Activated T-helper 9 cell treated with anti-CD3 and anti-CD28 coated beads, Interleukin-2, amount 50 U/mL, for 16 hours (primary cell): Measurements from ENCODE around the gene GCC1.
"Not testable (repeated sequence)": the region's sequence is repeated elsewhere in the genome, so short reads cannot be mapped to it uniquely, and the experiment has no call there.

Experiments
- DNase-seq: peaks from one replicate; pipeline ENCODE4 v3.0.0-alpha.2; 2020; ENCODE audit warnings: low read depth

Gene GCC1

DNA sequence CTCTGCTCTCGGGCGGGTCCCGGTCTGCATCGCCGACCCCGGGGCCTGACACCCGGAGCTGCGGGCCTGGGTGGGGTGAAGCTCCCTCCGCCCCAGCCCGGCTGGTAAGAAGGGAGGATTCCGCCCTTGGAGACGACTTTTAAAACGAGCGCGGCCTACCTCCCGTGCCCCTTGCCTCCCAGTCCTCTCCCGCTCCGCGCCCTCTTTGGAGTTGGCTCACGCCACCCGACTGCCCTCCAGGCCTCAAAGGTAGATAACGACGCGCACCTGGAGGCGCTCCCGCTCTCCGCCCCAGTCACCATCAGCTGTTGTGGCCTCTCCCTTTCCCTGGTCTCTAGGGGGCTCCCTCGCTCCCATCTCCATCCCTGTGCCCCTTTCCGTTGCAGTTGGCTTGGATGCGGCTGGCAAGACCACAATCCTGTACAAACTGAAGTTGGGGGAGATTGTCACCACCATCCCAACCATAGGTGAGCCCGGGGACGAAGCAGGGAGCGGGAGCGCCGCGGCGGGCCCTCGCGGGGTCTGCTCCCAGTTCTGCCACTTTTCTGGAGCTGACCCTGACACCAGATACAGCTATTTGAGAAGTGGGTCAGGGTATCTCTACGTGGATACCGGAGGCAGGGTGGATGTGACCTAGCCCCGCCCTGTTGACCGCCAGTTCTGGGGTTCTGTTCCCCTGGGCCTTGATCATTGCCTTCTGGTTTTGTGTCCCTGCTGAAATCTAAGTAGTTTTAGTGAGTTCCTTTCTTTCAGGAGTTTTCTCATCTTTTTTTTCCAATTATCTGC is 3.5 kb upstream of the GCC1 start:
- peak; percentile 15 for DNase-seq

DNA sequence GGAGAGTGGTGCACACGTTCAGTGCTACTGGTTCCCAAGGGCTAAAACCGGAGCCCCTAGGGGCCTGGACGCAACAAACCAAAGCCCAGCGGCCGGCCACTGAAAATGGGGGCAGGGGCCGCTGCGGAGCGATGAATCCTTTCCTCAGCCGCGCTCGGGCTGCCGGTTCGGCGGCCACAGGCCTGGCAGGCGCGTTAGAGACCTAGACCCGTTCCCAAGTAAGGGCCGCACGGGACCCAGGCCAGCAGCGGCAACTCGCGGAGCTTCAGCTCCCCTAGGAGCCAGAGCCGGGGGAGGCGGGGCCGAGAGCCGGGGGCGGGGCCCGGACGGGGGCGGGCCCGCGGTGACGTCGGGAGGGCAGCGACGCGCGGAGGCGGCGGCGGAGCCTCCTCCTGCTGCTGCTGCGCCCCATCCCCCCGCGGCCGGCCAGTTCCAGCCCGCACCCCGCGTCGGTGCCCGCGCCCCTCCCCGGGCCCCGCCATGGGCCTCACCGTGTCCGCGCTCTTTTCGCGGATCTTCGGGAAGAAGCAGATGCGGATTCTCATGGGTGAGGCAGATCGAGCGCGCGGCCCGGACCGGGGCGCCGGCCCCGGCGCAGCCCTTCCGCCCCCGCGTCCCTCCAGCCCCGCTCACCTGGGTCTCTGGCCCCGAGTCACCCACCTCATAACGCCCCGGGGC is 2.8 kb upstream of the GCC1 start, which contains the start of gene ARF5:
Gene ARF5 (plus strand): TSS at position 393 of the 678 bp plus-strand sequence. CDS start 88 bp downstream, at position 481.
- peak; percentile 85 for DNase-seq

DNA sequence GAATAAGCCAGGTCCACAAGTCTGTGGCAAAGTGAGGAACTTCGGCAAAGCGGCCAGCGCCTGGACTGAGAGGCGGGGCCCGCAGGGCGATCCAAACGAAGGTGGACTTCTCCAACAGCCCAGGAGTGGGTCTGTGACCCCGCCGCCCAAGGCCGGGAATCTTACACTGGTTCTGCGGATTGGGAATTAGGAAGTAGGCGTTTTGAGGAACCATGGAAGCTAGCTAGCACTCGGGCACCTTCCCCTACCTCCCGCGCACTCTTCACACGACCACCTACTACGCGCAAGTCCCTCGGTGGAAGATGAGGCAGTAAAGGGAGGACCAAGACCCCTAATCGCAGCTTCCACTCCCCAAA is 2.2 kb upstream of the GCC1 start:
- no peak for DNase-seq

DNA sequence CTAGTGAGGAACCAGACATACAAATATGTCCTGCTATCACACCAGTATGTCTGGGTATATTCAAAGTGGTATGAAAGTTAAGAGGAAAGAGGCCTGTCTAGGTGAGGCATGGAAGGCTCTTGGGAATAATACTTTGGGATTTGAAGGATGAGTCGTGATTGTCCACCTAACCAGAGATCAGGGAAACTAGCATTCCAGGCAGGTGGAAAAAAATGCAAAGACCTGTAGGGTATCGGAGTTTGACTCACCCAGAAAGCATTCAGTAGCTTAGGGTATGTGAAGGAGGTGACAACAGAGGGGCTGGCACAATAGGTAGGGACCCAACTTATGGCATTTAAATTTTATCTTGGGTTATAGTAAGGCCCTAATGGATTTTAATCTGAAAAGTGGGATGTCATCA is 950 bp upstream of the GCC1 start:
- DNase-seq, result no peak

DNA sequence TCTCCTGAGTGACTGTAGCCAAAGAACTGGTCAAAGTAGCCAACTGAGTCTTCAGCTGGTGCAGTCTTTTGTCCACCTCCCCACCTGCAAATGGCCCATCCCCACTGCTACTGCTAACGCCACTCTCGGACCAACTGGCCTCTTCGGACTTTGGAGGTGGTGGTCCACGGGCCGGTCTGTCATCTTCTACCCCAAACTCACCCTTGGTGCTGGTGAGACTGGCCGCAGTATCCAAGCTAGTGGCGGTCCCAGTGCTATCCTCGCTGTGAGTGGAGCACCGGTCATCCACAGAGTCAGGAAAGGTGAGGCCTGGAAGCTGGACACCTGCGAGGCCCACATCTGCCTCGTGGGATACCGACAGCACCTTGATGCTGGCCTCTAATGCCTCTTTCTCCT is 750 bp downstream of the GCC1 start:
- no peak for DNase-seq

DNA sequence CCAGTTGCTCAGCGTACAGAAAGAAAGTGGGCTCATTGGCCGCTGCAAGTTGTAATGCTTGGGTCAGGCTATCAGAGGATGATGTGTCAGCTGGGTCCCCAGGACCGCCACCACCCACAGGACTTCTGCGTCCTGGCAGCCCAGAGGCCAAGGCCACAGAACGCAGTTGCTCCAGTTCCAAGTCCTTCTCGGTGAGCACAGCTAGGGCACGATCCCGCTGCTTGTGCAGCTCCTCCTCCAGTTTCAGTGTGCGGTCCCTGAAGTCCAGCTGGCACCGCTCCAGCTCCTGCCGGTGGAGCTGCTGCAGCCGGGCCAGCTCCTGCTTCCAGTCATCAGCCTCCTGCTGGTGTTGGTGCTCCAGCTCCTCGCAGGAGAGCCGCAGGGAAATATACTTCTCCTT is 3.0 kb downstream of the GCC1 start:
- DNase-seq, result no peak

DNA sequence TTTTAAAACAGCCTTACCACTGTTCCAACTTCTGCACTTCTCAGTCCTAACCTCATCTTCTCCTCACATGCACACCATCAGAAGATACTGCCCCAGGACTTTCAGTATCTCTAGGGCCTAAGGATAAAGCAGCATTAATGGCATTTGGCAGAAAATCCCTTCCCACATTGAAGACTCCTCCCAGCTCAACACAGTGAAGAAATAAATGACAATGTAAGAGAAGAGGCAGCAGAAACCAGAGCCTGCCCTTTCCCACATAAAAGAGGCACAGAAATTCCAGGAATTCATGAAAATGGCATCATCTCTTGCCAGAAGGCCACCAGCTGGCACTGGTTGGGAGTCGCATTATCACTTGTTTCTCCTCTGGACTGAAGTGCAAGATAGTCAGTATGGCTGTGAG is 3.7 kb downstream of the GCC1 start:
- DNase-seq, result no peak

DNA sequence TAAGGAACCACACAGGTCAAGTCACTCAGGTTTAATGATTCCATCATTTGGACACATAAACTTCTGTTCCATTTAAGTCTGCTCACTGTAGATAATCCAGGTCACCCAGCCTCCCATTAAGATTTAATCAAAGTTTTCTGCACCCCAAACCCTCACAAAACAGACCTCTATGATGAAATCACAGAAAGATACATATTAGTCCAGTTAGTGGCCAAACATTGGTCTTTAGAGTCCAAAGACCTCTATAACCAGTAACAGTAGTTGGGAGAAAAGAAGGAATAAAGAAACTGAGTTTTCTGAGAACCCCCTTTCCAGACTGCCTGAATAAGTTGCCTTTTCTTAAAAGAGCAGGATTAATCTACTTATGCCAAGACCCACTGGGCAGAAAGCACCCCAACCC is 4.8 kb downstream of the GCC1 start:
- no peak for DNase-seq

DNA sequence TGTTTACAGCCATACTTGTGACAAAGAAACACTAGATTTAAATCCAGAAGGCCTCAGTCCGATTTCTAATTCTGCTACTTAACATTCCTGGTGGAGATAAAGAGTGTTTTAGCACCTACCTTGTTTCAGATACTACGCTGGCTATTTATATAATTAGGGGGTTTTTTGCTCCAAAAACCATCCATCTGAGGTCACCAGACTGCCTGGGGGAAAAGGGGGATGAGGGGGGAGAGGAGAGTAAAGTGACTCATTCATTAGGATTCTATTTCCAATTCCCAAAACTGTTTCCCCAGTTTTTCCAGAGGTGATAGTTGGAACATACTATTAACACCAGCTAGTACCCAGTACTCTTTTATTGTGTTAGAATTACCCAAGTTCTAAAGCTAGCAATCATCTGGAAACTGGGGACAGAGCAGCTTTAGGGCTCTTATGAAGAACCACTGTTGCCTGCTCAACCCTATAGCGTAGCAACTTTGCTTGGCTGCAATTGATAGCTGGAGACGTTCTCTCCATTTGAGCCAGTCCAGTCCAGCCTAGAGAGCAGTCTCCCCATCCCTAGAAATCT is 6.6 kb downstream of the GCC1 start:
- DNase-seq, result no peak

DNA sequence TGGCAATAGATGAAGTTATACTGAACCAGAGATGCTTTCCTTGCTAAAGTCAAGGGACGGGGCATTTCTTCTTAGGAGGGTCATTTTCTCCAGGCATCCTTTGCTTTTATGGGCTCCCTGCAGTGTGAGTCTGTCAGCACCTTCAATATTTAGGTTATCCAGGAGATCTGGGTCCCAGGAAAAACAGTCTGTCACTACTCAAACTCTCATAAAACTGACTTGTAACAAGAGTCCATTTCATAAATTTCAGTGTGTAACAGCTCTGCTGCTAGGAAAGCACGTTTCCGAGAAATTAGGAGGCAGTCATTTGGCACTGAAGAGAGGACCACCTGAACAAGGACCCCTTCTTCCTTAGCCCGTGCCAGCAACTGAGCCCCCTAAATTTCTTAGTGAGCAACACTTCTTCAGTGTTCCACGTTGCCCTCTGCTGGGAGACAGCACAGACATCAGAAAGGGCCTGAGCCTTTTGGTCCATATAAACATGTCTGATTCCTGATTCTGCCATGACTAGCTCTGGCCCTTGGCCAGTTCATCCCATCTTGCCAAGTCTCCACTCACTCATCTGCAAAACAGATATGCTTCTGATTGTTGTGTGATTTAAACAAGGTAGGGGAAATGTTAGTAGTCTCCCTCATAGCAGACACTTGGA is 7.2 kb downstream of the GCC1 start:
- DNase-seq, result no peak

DNA sequence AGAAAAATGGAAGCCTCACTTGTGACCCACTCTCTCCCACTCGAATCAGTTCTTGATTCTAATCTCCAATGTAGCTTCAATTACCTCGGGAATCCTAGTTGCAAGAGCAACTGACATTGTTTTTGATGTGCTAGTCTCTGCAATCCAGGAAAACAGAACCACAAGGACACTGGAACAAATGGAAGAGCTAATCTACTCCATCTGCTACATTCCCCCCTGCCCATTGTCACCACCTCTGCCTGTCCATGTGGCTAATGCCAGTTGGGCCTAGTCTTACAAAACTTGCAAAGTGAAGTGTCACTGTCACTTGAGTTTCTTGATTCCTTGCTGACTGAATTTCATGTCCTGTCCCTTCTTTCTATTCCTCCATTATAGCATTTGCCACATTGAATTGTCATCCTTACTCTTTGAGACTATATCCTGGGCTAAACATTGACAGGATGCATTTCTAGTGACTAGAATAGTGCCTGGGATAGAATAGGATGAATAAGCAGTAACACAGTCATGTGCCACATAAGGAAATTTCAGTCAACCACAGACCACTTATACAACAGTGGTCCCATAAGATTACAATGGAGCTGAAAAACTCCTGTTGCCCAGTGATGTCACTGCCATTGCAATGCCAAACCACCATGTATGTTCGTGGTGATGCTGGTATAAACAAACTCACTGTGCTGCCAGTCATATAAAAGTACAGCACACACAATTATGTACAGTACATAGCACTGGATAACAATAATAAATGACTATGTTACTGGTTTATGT is 13.5 kb downstream of the GCC1 start:
- no peak for DNase-seq

DNA sequence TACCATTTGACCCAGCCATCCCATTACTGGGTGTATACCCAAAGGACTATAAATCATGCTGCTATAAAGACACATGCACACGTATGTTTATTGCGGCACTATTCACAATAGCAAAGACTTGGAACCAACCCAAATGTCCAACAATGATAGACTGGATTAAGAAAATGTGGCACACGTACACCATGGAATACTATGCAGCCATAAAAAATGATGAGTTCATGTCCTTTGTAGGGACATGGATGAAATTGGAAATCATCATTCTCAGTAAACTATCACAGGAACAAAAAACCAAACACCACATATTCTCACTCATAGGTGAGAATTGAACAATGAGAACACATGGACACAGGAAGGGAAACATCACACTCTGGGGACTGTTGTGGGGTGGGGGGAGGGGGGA is 17.4 kb downstream of the GCC1 start:
- DNase-seq, result not testable (repeated sequence)

DNA sequence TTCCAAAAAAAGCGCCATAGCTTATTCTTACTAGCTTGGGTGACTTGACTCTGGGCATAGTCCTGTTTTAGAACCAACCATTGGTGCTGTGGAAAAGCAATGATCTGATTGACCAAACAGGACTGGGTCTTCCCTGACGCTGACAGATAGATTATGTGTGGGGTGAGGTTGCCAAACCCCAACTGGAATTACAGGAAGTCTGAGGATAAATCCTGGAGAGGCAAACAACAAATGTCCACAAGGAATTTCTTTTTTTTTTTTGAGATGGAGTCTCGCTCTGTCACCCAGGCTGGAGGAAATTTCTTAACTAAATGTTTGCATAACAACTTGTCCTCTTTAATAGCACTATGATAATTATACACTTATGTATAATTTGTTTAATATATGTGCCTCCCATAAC is 19.2 kb downstream of the GCC1 start:
- no peak for DNase-seq

DNA sequence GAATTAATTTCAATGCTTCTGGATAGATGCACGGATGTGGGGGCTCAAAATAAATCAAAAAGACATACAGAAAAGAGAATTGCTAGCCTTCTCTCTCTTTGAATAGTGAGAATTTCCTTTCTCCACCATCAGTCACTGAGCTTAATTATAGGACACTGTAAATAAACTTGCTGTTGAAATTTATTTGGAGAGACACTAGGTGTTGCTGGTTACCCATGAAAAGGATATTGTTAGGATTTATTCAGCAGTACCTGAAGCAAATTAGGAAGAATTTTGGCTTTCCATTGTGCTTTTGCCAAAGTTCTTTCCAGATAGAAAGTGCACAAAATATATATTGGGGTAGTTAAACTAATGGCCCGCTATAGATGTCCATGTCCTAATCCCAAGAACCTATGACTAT is 27.6 kb downstream of the GCC1 start:
- no peak for DNase-seq

DNA sequence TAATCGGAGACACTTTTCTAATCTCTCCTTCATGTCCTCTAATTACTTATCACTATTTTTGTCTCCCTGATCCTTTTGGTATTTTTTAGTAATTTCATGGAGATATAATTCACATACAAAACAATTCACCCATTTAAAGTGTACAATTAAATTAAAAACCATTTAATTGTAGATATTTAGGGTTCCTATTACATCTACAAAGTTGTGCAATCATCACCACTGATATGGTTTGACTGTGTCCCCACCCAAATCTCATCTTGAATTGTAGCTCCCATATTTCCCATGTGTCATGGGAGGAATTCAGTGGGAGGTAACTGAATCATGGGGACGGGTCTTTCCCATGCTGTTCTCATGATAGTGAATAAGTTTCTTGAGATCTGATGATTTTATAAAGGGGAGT is 29.0 kb downstream of the GCC1 start:
- no peak for DNase-seq

DNA sequence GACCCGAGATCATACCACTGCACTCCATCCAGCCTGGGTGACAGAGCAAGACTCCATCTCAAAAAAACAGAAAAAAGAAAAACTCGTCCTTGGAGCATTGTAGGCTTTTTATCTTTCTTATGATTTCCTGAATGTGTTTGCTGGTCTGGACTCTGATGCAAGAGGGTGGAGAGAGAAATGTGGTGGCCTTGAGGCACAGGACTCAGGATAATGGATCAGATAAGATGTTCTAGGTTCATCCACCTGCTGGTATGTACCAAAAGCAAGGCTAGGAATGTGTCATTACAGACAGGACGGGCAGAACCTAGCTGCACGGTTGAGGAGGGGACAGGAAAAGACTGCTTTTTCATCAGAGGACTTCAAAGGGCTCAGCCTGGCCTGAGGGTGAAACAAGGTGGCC is 33.5 kb downstream of the GCC1 start:
- DNase-seq, result no peak

DNA sequence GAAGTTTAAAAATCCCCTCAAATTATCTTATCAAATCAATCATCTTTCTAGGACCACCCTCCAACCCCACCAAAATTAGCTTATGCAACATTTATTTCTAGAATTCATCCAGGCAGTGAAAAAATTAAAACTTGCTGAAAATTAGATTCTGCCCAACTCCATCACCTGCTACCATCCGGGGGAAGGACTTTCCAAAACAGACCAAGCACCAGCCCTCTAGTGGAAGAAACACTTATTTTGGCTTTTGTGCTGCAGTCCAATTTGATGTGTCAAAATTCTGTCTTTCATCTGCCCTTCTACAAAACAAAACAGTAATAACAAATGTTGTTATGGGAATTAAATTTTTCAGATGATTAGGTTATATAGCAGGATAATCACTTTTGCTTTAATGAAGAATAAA is 35.1 kb downstream of the GCC1 start:
- DNase-seq, result no peak

DNA sequence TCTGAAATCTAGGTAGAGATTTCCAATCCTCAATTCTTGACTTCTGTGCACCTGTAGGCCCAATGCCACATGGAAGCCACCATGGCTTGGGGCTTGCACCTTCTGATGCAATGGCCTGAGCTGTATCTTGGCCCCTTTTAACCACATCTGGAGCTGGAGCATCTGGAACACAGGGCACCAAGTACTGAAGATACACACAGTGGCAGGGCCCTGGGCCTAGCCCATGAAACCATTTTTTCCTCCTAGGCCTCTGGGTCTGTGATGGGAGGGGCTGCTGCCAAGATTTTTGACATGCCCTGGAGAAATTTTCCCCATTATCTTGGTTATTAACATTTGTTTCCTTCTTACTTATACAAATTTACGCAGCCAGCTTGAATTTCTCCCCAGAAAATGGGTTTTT is 39.1 kb downstream of the GCC1 start:
- no peak for DNase-seq

DNA sequence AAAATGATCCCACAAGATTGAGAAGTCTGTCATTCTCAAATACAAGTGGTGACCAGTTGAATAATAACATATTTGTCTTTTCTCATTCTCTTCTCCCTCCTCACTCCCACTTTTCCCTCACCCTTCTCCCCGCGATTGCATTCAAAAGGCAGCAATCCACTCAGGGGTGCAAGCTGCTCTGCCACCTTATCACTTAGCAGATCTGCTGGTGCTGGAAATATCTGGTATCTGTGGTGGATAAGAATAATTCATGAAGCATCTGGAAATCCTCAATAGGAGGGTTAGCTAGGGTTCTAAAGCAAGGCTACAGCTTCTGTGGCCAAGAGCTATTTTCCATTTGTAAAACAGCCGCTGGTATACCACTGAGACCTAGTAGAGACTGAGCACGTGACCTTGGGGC is 43.8 kb downstream of the GCC1 start:
- no peak for DNase-seq

DNA sequence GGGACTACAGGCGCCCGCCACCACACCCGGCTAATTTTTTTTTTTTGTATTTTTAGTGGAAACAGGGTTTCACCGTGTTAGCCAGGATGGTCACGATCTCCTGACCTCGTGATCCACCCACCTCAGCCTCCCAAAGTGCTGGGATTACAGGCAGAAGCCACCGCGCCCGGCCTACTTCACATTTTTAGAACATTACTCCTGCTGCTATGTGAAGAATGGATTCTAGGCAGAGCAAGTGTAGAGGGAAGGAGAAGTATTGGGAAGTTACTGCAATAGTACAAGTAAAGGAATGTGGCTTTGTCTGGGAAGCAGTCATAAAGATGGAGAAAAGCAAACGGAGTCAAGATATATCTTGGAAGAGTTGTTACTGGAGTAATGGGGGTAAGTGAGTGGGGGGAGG is 44.9 kb downstream of the GCC1 start:
- not testable (repeated sequence) for DNase-seq

DNA sequence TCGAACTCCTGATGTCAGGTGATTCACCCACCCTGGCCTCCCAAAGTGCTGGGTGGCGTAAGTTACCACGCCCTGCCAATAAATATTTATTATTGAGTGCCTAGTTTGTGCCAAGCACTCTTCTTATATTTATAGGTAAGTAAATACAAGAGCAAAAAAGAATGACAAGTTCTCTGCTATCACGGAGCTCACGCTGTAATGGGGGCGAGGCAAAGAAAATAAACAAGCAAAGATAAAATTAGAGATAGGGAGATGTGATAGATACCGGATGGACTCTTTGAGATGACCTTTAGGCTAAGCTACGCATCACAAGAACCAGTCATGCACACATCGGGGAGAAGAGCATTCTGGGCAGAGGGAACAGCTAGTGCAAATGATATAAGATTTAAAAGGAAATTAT is 46.3 kb downstream of the GCC1 start:
- no peak for DNase-seq

DNA sequence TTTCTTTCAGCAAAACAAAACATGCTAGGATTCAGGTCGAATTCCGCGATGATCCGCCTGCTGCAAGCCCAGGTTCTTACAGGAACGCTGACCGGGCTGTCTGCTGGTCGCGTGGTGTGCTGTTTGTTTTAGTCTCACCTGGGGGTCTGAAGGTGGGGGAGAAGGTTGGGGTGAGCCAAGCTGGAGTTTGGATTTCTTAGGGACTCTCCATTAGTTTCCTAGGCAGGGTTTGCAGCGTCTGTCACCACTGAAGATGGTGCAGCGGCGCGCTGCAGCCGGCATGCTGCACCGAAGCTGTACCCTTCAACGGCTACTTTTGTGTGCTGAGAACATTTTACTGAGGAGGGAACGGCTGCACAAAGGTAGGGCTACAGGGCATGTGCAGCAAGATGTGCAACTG is 48.7 kb downstream of the GCC1 start:
- no peak for DNase-seq

DNA sequence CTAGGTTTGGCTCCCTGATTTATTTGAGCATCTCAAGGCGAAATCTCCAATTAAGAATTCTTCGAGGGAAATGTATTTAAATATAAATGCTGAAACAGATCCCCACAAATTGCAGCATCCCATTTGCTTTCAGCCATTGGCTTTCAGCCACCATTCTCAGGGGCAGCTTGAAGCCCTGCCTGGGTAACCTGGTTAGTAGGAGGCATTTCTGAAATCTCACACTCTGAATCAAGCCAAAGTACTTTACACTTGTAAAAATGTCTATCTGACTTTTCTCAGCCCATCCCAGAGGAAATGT is 49.1 kb downstream of the GCC1 start:
- no peak for DNase-seq
